Tibial nerve (tissue), 4 donors: ENCODE results near the gene DNAJC10. TPM values are rescaled to one million over a fixed set of nuclear protein-coding genes. Genes with fewer than 3 reads are reported as not detected.

ENCODE experiments used
- DNase-seq, 2 donors: peaks; one replicate each; pipeline ENCODE4 v3.0.0-alpha.2; 2019; ENCODE audit warnings: low spot score in 2 of 2
- H3K27ac ChIP-seq, 4 donors: fragments of 200-600 bp; sonication (generic) in 3 of 4; one replicate each; pipeline ENCODE4 v1.5.1; 2017 to 2019; ENCODE audit warnings: mild to moderate bottlenecking in 1 of 4
- H3K27me3 ChIP-seq, 2 donors: fragments of 200-600 bp; sonication (generic) in 1 of 2; one replicate each; pipeline versions ENCODE4 v1.5.1 to v1.6.0; 2017 to 2019
- H3K36me3 ChIP-seq, 3 donors: fragments of 200-600 bp; sonication (generic); one replicate each; pipeline ENCODE4 v1.5.1; 2018 to 2019
- H3K4me1 ChIP-seq, 4 donors: fragments of 200-600 bp; sonication (generic) in 3 of 4; one replicate each; pipeline ENCODE4 v1.5.1; 2017 to 2019
- H3K4me3 ChIP-seq, 4 donors: fragments of 200-600 bp; sonication (generic) in 3 of 4; one replicate each; pipeline ENCODE4 v1.5.1; 2017 to 2019; ENCODE audit warnings: mild to moderate bottlenecking in 1 of 4, moderate library complexity in 1 of 4
- H3K9me3 ChIP-seq, 4 donors: fragments of 200-600 bp; sonication (generic) in 3 of 4; one replicate each; pipeline ENCODE4 v1.5.1; 2017 to 2019
- EP300 ChIP-seq, 2 donors: sonication (generic); formaldehyde crosslinking; IDR thresholded peaks; one replicate each; pipeline ENCODE4 v1.6.1; 2017; ENCODE audit warnings: antibody characterized with exemption in 2 of 2, mild to moderate bottlenecking in 1 of 2
- POLR2A ChIP-seq, 2 donors: fragments of 450-650 bp; IDR thresholded peaks; one replicate each; pipeline ENCODE4 v1.6.1; 2017; ENCODE audit warnings: antibody characterized with exemption in 2 of 2, mild to moderate bottlenecking in 2 of 2, moderate library complexity in 2 of 2
- WGBS, 2 donors: methylation state at CpG; one replicate each; pipeline ENCODE4 v1.1.5; 2018; 5-methylcytosine and 5-hydroxymethylcytosine counted together
- total RNA-seq, 4 donors: library from RNA; depleted of rRNA; stranded (reverse); fragments of >200 nt; gene quantifications; one replicate each; pipeline ENCODE4 v1.1.0, GENCODE V29; 2016
- TF ChIP-seq, protein P1 (sequence below), 5 experiments: fragments of 200-600 bp in 3 of 5; fragments of 450-650 bp in 2 of 5; sonication (generic) in 3 of 5; IDR thresholded peaks; one replicate each; pipeline ENCODE4 v1.5.1; 2016 to 2019; ENCODE audit warnings: antibody characterized with exemption in 5 of 5, mild to moderate bottlenecking in 3 of 5, moderate library complexity in 2 of 5

DNAJC10 gene
- total RNA-seq, 4 donors from 2014 or later, result 54.7 to 66.3 (median 62.0) TPM

DNA sequence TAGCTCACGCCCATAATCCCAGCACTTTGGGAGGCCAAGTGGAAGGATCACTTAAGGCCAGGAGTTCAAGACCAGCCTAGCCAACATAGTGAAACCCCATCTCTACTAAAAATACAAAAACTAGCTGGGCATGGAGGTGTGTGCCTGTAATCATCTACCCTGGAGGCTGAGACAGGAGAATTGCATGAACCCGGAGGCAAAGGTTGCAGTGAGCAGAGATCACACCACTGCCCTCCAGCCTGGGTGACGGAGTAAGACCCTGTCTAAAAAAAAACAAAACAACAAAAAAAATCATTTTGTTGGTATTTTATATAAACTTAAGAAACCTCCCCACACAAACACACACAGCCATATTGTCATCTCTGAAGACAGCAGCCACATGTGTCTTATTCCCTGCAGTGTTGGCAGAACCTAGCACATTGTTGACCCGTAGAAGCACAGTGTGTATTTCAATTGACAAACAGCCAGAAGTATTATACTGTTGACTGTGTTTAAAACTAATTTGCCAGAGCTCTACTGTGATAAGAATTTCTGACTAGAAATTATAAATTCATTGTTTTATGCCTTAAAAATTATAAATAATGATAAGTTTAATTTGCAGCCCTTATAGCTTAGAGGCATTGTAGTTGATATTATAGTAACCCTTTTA lies 68.1 kb downstream of the DNAJC10 start:
- H3K27me3 ChIP-seq, result no peaks in the 10 kb centered on the region
- H3K36me3 ChIP-seq, result peaks cover 0 to 21% (median 0%) of the 10 kb centered on the region in 3 donors
- no peak for DNase-seq
- H3K9me3 ChIP-seq, result no peaks in the 10 kb centered on the region
- H3K4me1 ChIP-seq, result no peaks in the 10 kb centered on the region
- 83 to 85% methylated on average over 4 of the region's 4 CpGs for WGBS, 2 donors
- H3K27ac ChIP-seq, result no peak overlapping the region
- TF ChIP-seq, protein P1, sequence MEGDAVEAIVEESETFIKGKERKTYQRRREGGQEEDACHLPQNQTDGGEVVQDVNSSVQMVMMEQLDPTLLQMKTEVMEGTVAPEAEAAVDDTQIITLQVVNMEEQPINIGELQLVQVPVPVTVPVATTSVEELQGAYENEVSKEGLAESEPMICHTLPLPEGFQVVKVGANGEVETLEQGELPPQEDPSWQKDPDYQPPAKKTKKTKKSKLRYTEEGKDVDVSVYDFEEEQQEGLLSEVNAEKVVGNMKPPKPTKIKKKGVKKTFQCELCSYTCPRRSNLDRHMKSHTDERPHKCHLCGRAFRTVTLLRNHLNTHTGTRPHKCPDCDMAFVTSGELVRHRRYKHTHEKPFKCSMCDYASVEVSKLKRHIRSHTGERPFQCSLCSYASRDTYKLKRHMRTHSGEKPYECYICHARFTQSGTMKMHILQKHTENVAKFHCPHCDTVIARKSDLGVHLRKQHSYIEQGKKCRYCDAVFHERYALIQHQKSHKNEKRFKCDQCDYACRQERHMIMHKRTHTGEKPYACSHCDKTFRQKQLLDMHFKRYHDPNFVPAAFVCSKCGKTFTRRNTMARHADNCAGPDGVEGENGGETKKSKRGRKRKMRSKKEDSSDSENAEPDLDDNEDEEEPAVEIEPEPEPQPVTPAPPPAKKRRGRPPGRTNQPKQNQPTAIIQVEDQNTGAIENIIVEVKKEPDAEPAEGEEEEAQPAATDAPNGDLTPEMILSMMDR (IDR thresholded peaks at IDR 0.05), result no peak
- no peak for TF ChIP-seq EP300 (IDR thresholded peaks at IDR 0.05)
- TF ChIP-seq POLR2A (IDR thresholded peaks at IDR 0.05), result no peak
- no peak overlapping the region for H3K4me3 ChIP-seq

DNA sequence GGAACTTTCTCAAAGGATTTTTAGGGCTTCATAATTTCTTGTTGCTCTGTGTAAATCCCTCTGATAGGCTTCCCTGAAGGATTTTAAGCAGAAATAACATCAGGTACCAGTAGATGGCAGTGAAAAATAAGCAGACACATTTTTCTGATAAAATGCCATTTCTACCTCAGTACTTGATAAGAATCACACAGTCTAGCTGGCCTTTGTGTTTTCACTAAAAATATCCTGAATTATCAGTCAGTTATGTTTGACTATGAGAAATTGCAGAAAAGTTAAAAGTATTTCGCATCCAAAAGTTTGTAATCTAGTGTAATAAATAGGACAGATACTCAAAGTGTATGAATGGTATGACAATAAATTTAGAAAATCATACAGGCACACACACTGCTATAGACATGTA lies 68.7 kb downstream of the DNAJC10 start:
- Histone ChIP-seq H3K4me1 (no peaks in the 10 kb centered on the region), H3K27me3 (no peaks in the 10 kb centered on the region), H3K9me3 (no peaks in the 10 kb centered on the region), H3K4me3 (no peak overlapping the region), H3K27ac (no peak overlapping the region), H3K36me3 (peaks cover 0 to 18% (median 0%) of the 10 kb centered on the region in 3 donors)
- TF ChIP-seq, protein P1 (IDR thresholded peaks at IDR 0.05), result peak; percentile 21 to 47 (median 36)
- no peak for TF ChIP-seq POLR2A (IDR thresholded peaks at IDR 0.05)
- no peak for DNase-seq
- 79 to 94% methylated on average over 1 of the region's 1 CpG for WGBS, 2 donors

DNA sequence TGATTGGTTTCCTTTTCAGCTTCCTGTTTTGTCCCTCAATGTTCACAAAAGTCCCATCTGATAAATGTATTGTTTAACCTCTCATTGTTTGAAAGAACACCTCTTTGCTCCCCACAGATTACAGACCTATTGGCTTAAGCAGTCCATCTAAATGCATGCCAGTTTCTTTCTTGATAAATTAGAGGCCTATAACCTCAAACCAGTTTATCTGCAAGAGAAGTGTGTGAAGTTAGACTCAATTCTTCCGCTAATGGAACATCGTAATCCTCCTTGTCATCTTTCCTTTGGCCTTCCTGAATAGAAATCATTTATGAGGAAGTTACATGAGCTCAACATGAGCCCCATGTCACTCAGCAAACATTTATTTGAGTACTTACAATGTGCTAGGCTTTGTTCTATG lies 76.4 kb downstream of the DNAJC10 start:
- no peaks in the 10 kb centered on the region for H3K9me3 ChIP-seq
- 82 to 85% methylated on average over 2 of the region's 2 CpGs for WGBS, 2 donors
- no peaks in the 10 kb centered on the region for H3K36me3 ChIP-seq
- H3K27me3 ChIP-seq, result no peaks in the 10 kb centered on the region
- H3K27ac ChIP-seq, result no peak overlapping the region
- no peak overlapping the region for H3K4me3 ChIP-seq
- no peaks in the 10 kb centered on the region for H3K4me1 ChIP-seq
- TF ChIP-seq EP300 (IDR thresholded peaks at IDR 0.05), result no peak
- TF ChIP-seq, protein P1 (IDR thresholded peaks at IDR 0.05), result no peak
- DNase-seq, result no peak

DNA sequence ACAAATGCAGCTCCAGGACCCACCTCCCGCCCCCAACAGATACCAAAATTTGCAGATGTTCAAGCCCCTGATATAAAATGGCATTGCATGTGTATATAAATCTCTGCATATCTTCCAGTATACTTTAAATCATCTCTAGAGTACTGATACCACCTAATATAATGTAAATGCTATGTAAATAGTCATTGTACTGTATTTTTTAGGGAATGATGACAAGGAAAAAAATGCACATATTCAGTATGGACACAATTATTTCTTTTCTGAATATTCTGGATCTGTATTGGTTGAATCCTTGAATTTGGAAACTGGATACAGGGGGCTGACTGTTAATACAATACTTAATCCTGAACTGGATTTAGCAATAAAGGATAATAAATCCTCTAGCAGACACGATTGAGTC lies 82.7 kb downstream of the DNAJC10 start:
- TF ChIP-seq POLR2A (IDR thresholded peaks at IDR 0.05) (no peak), EP300 (IDR thresholded peaks at IDR 0.05) (no peak)
- TF ChIP-seq, protein P1 (IDR thresholded peaks at IDR 0.05), result no peak
- H3K4me3 ChIP-seq, result no peak overlapping the region
- H3K9me3 ChIP-seq, result no peaks in the 10 kb centered on the region
- H3K4me1 ChIP-seq, result no peaks in the 10 kb centered on the region
- no peaks in the 10 kb centered on the region for H3K27me3 ChIP-seq
- 77 to 80% methylated on average over 2 of the region's 2 CpGs for WGBS, 2 donors
- DNase-seq, result no peak
- no peaks in the 10 kb centered on the region for H3K36me3 ChIP-seq
- H3K27ac ChIP-seq, result no peak overlapping the region

DNA sequence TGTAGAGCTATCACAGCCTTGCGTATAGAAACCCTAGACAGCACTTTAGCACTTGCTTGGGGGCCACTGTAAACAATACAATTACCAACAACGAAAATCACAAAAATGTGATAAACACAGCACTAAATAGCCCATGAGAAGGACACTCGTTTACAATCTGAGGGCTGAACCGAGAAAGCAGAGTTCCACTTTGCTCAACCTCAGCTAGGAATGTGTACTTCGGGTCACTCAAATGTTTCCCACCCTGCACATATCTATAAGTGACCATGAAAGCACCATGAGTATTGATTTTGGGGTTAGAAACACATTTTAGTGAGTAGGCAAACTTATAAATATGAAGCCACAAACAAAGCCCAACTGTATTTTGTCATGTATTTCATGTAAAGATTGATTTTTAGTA lies 88.1 kb downstream of the DNAJC10 start:
- DNase-seq, result no peak
- 78 to 81% methylated on average over 5 of the region's 5 CpGs for WGBS, 2 donors
- H3K4me3 ChIP-seq, result no peak overlapping the region
- H3K9me3 ChIP-seq, result no peaks in the 10 kb centered on the region
- no peak for TF ChIP-seq EP300 (IDR thresholded peaks at IDR 0.05)
- no peaks in the 10 kb centered on the region for H3K4me1 ChIP-seq
- H3K36me3 ChIP-seq, result no peaks in the 10 kb centered on the region
- no peak overlapping the region for H3K27ac ChIP-seq
- H3K27me3 ChIP-seq, result no peaks in the 10 kb centered on the region

DNA sequence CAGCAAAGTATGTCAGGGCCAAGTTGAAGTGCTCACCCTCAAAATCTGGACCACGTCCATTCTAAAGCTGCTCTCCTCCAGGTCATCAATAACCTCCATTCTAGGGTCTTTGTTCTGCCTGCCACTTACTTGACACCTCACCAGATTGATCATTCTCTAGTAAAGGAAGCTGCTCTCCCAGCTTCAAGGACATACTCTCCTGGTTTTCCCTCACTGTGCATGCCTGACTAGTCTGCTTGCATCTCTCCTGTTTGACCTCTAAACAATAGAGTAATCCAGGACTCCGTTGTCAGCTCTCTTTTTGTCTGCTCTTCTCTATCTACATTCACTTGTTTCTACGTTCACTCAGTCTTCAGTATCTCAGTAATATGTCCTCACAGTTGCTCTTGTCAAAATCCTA lies 91.3 kb downstream of the DNAJC10 start:
- H3K9me3 ChIP-seq, result no peaks in the 10 kb centered on the region
- 82 to 86% methylated on average over 3 of the region's 3 CpGs for WGBS, 2 donors
- H3K27ac ChIP-seq, result no peak overlapping the region
- H3K4me1 ChIP-seq, result no peaks in the 10 kb centered on the region
- no peaks in the 10 kb centered on the region for H3K27me3 ChIP-seq
- TF ChIP-seq, protein P1 (IDR thresholded peaks at IDR 0.05), result no peak
- TF ChIP-seq POLR2A (IDR thresholded peaks at IDR 0.05), result no peak
- TF ChIP-seq EP300 (IDR thresholded peaks at IDR 0.05), result no peak
- no peaks in the 10 kb centered on the region for H3K36me3 ChIP-seq
- DNase-seq, result no peak
- no peak overlapping the region for H3K4me3 ChIP-seq
